ENCODE data around the gene ANKFN1.

ANKFN1 gene

GRCh38 chr17:56178203-56178602, 24.9 kb downstream of the ANKFN1 start:
- no peak for DNase-seq (ENCODE audit: extremely low read depth in 1 of 2, low read depth in 1 of 2)

GRCh38 chr17:56182081-56182480, 28.8 kb downstream of the ANKFN1 start:
- no peak for DNase-seq (ENCODE audit: extremely low read depth in 1 of 2, low read depth in 1 of 2)

- no peak for DNase-seq (ENCODE audit: extremely low read depth in 1 of 2, low read depth in 1 of 2)
Measured at GRCh38 chr17:56184650-56185049, 31.4 kb downstream of the ANKFN1 start.

DNA sequence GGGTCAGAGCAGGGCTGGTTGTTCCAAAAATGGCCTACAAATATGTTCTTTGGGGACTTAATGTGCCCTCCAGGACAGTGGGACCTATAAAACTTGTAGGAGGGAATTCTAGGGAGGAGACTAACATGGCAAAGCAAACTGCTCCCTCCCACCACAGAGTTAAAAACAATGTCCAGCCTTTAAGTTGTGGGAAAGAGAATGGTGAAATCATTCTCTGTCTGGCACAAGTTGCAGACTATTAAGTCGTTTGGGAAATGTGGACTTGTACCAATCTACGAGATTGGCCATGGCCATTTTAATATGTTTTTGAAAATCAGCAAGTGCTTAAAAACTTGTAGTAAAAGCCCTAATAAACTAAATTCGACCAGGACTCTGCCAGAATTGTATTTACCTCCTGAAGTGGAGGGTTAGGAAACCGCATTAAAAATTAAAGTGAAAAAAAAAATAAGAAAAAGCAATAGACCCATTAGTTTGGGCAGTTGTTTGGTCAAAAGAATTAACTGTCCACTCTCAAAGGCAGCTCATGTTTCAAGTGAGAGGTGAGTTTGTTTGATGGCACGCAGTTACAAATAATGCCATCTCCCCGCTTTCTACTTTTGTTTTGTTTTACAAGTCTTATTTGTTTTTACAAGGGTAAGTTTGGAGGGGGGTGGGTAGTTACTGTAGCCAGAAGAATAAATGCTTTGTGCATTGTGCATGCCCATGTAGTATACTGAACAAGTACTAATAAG, 32.4 kb downstream of the ANKFN1 start:
- no peak for DNase-seq (ENCODE audit: extremely low read depth in 1 of 2, low read depth in 1 of 2)

DNA sequence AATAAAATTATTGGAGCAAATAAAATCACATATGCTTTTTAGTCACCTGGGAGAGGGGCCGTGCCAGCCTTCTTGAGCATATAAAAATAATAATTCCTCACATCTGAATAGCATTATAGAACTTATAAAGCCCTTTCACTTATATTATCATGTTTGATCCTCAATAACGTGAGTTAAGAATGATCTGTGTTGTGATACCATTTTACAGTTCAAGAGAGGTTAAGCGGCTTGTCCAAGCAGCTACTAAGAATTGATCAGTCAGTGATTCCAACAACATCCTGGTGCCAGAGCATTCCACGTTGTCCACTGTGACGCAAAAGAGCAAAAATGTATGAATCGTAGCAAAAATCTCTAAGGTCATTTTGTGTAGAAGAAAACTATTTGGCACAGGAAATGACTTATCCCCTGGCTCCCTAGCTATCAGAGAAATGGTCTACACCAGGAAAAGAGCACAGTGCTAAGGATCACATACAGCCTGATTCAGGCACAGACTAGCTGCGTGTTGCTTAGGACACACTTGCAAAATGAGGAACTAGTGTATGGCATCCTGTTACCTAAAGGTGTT, 33.0 kb downstream of the ANKFN1 start:
- no peak for DNase-seq (ENCODE audit: extremely low read depth in 1 of 2, low read depth in 1 of 2)

GRCh38 chr17:56203430-56203829, 50.2 kb downstream of the ANKFN1 start:
- no peak for DNase-seq (ENCODE audit: extremely low read depth in 1 of 2, low read depth in 1 of 2)

- DNase-seq (ENCODE audit: extremely low read depth in 1 of 2, low read depth in 1 of 2): no peak
Measured at GRCh38 chr17:56206351-56206750, 53.1 kb downstream of the ANKFN1 start.

- no peak for DNase-seq (ENCODE audit: extremely low read depth in 1 of 2, low read depth in 1 of 2)
Measured at GRCh38 chr17:56213031-56213430, 59.8 kb downstream of the ANKFN1 start.

GRCh38 chr17:56217921-56218320, 64.6 kb downstream of the ANKFN1 start:
- DNase-seq (ENCODE audit: extremely low read depth in 1 of 2, low read depth in 1 of 2): no peak

- DNase-seq (ENCODE audit: extremely low read depth in 1 of 2, low read depth in 1 of 2): no peak
Measured at GRCh38 chr17:56222255-56222654, 69.0 kb downstream of the ANKFN1 start.

- DNase-seq (ENCODE audit: extremely low read depth in 1 of 2, low read depth in 1 of 2): no peak
Measured at GRCh38 chr17:56230660-56231059, 77.4 kb downstream of the ANKFN1 start.

DNA sequence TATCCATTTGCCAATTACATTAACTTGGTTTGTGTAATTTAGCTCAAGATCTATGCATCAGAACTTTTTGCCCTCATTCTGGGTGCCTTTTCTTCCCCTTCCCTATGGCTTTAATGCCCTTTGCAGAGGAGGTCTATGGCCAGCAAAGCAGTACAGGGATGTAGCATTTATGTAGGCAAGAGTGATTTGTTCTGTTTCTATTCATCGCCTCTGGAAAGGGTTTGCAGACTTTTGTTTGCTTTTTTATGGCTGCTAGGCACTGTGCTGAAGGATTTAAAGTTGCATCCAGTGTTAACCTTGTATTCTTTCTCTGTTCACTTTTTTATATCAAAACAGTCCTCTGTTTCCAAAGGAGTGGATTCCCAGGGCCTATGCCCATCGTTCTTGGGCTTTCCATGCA, 78.0 kb downstream of the ANKFN1 start:
- no peak for DNase-seq (ENCODE audit: extremely low read depth in 1 of 2, low read depth in 1 of 2)

DNA sequence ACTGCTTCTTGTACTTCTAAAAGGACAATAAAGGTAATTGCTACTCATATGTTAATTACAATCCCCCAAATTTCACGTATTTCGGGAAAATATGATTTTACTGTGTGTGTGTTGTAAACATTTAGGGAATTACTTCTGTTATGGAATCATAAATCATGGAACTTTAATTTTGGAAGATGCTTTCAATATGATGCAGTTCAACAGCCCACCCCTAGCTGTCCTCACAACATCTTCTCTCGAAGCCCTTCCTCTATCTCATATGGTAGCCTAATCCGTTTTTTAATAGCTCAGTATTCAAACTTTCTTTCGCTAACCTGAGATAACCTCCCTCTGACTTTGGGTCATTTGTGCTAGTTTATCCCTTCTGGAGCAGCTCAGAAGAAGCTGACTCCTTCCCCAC, 78.4 kb downstream of the ANKFN1 start:
- no peak for DNase-seq (ENCODE audit: extremely low read depth in 1 of 2, low read depth in 1 of 2)

GRCh38 chr17:56244268-56244890, 91.1 kb downstream of the ANKFN1 start:
- DNase-seq (ENCODE audit: extremely low read depth in 1 of 2, low read depth in 1 of 2): no peak

- no peak for DNase-seq (ENCODE audit: extremely low read depth in 1 of 2, low read depth in 1 of 2)
Measured at GRCh38 chr17:56247816-56248215, 94.5 kb downstream of the ANKFN1 start.

GRCh38 chr17:56257075-56257474, 103.8 kb downstream of the ANKFN1 start:
- DNase-seq (ENCODE audit: extremely low read depth in 1 of 2, low read depth in 1 of 2): no peak

DNA sequence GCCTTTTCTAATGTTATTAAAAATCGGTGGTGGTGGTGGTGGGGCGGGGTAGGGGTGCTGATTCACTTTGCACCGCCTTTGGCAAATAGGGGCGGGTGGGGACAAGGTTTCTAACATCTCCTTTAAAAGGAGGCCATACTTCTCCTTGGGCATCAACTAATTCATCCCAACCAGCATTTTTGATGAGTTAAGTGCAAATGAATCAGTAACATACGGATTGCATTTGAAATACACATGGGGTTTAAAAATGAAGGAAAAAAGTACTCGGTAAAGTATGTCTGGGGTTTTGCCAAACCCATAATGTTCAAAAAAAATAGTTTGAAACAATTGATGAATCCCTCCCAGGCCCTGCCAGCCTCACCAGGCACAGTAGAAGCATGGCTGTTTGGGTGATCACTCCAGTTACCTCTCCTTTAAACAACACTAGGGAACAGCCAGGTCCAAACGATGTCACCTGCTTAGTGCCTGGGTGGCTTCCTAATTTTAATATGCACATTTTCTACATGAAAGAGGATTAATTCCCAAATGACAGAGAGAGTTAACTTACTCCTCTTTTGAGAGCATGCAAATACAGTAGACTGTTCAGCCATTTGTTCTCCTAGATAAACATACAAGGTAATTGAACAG, 107.2 kb downstream of the ANKFN1 start:
- no peak for DNase-seq (ENCODE audit: extremely low read depth in 1 of 2, low read depth in 1 of 2)

GRCh38 chr17:56262803-56263202, 109.5 kb downstream of the ANKFN1 start:
- DNase-seq (ENCODE audit: extremely low read depth in 1 of 2, low read depth in 1 of 2): no peak

GRCh38 chr17:56269556-56270389, 116.5 kb downstream of the ANKFN1 start:
- no peak for DNase-seq (ENCODE audit: extremely low read depth in 1 of 2, low read depth in 1 of 2)

DNA sequence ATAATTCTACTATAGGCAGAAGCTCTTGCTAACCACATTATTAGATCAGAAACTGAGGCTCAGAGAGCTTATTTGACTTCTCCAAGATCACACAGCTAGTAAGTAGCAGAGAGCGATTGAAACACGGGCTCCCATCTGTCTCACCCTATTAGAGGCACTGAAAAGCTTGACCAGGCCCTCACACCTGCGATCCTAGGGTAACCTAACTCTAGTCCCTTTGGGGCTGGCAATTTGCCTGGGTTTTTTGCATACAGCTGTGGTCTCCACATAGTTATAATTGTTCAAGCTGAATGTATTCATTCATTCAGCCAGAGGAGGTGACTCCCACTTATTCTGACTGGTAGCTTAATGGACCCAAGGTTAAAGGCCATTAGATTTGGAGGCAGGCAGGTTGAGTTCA, 121.2 kb downstream of the ANKFN1 start:
- DNase-seq (ENCODE audit: extremely low read depth in 1 of 2, low read depth in 1 of 2): no peak

DNA sequence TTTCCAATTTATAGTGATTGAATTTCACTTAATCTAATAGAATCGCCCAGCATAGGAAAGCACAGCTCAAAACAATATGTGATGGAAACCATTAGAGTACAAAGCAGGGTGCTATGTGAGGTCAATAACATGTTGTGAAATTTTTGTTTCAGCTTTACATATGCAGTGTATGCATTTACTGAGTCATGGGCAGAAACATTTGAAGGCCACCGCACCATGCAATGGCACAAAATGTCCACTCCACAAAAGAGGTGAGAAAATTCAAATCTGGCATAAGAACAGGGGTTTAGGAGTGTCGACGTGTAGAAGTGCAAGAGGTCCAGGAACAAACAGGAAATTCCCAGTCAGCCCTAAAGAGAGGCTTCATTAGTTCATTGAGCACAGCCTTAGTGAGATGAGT, 131.2 kb downstream of the ANKFN1 start:
- no peak for DNase-seq (ENCODE audit: extremely low read depth in 1 of 2, low read depth in 1 of 2)
